OCI-LY1 (cell line): ENCODE data around the gene CRY1.

Source experiments
- H2AFZ ChIP-seq: fragments of 200-600 bp; sonication (generic), shearing (Covaris generic); 2 replicates; pipeline ENCODE4 v1.6.0; 2014; ENCODE audit warnings: antibody characterized with exemption, mild to moderate bottlenecking, low read length
- H3F3A ChIP-seq: fragments of 200-600 bp; sonication (generic), shearing (Covaris generic); 2 replicates; pipeline ENCODE4 v1.6.0; 2014; ENCODE audit warnings: mild to moderate bottlenecking, antibody characterized with exemption, low read length, moderate library complexity; ENCODE audit not compliant: insufficient read depth
- H3K27ac ChIP-seq: fragments of 200-600 bp; sonication (generic); 2 replicates; pipeline ENCODE4 v1.5.1; 2014; ENCODE audit warnings: low read length, mixed run types, mild to moderate bottlenecking, low read depth; ENCODE audit not compliant: poor library complexity, severe bottlenecking
- H3K27me3 ChIP-seq: fragments of 200-600 bp; sonication (generic); 2 replicates; pipeline ENCODE4 v1.6.0; 2014; ENCODE audit warnings: antibody characterized with exemption, mild to moderate bottlenecking, low read length, moderate library complexity; ENCODE audit not compliant: insufficient read depth
- H3K36me3 ChIP-seq: fragments of 200-600 bp; sonication (generic); 2 replicates; pipeline ENCODE4 v1.6.1; 2014; ENCODE audit warnings: mild to moderate bottlenecking, antibody characterized with exemption, low read length, moderate library complexity, mixed read lengths; ENCODE audit not compliant: insufficient read depth
- H3K4me1 ChIP-seq: fragments of 200-600 bp; sonication (generic); 2 replicates; pipeline ENCODE4 v1.5.1; 2014; ENCODE audit warnings: mild to moderate bottlenecking, low read length, moderate library complexity; ENCODE audit not compliant: insufficient read depth, severe bottlenecking
- H3K4me2 ChIP-seq: fragments of 200-600 bp; sonication (generic), shearing (Covaris generic); 2 replicates; pipeline ENCODE4 v1.6.1; 2014; ENCODE audit warnings: low read length
- H3K4me3 ChIP-seq: fragments of 200-600 bp; sonication (generic); 2 replicates; pipeline ENCODE4 v1.5.1; 2014; ENCODE audit warnings: low read length, low read depth, mild to moderate bottlenecking, mixed read lengths; ENCODE audit not compliant: poor library complexity, severe bottlenecking
- H3K79me2 ChIP-seq: fragments of 200-600 bp; shearing (Covaris generic); 2 replicates; pipeline ENCODE4 v1.6.1; 2016; ENCODE audit warnings: mixed run types, low read length, mixed read lengths; ENCODE audit not compliant: insufficient read depth
- H3K9ac ChIP-seq: fragments of 200-600 bp; sonication (generic), shearing (Covaris generic); 2 replicates; pipeline ENCODE4 v1.6.1; 2014; ENCODE audit warnings: mild to moderate bottlenecking, low read length, mixed read lengths
- H3K9me2 ChIP-seq: fragments of 200-600 bp; sonication (generic), shearing (Covaris generic); 2 replicates; pipeline ENCODE4 v1.6.1; 2014; ENCODE audit warnings: low read depth, mild to moderate bottlenecking, low read length, mixed read lengths
- H3K9me3 ChIP-seq: fragments of 200-600 bp; shearing (Covaris generic); 2 replicates; pipeline ENCODE4 v1.6.1; 2014; ENCODE audit warnings: low read length, mixed read lengths
- H4K20me1 ChIP-seq: fragments of 200-600 bp; sonication (generic), shearing (Covaris generic); 2 replicates; pipeline ENCODE4 v1.6.0; 2016; ENCODE audit warnings: mild to moderate bottlenecking, low read length; ENCODE audit not compliant: insufficient read depth
- EZH2 ChIP-seq: fragments of 200-600 bp; sonication (generic), shearing (Covaris generic); IDR thresholded peaks from 2 replicates; pipeline ENCODE4 v1.8.0; 2017; ENCODE audit warnings: borderline replicate concordance, mixed run types, mild to moderate bottlenecking, antibody characterized with exemption, low read length, moderate library complexity, mixed read lengths
- TF ChIP-seq, protein P1 (sequence below): fragments of 200-600 bp; sonication (generic), shearing (Covaris generic); IDR thresholded peaks from 2 replicates; pipeline ENCODE4 v1.5.1; 2017; ENCODE audit warnings: mild to moderate bottlenecking, antibody characterized with exemption, low read length, moderate library complexity, mixed read lengths

CRY1 gene

DNA sequence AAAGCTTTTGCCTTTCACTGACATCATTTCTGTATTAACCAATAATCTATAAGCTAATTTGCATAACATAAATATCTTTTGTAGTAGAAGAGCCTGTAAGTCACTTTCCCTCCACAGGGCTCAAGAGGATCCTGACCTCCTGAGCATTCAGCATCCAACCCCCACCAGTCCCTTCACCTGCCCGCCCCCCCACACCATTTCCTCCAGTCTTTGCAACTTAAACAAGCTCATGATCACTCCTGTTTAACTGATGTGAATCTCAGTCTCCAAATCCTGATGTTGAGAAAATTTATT, 12.0 kb upstream of the CRY1 start:
- no peaks in the 10 kb centered on the region for H3K27me3 ChIP-seq

GRCh38 chr12:107103516-107103915, 10.2 kb upstream of the CRY1 start:
- H3K27ac ChIP-seq = no peak overlapping the region
- TF ChIP-seq, protein P1, sequence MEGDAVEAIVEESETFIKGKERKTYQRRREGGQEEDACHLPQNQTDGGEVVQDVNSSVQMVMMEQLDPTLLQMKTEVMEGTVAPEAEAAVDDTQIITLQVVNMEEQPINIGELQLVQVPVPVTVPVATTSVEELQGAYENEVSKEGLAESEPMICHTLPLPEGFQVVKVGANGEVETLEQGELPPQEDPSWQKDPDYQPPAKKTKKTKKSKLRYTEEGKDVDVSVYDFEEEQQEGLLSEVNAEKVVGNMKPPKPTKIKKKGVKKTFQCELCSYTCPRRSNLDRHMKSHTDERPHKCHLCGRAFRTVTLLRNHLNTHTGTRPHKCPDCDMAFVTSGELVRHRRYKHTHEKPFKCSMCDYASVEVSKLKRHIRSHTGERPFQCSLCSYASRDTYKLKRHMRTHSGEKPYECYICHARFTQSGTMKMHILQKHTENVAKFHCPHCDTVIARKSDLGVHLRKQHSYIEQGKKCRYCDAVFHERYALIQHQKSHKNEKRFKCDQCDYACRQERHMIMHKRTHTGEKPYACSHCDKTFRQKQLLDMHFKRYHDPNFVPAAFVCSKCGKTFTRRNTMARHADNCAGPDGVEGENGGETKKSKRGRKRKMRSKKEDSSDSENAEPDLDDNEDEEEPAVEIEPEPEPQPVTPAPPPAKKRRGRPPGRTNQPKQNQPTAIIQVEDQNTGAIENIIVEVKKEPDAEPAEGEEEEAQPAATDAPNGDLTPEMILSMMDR = no peak
- TF ChIP-seq EZH2 = no peak
- H3K9me3 ChIP-seq = no peaks in the 10 kb centered on the region
- no peak overlapping the region for H3K9ac ChIP-seq
- no peak overlapping the region for H2AFZ ChIP-seq
- no peak overlapping the region for H3K4me3 ChIP-seq
- H4K20me1 ChIP-seq = no peaks in the 10 kb centered on the region
- H3K79me2 ChIP-seq = no peaks in the 10 kb centered on the region
- H3K4me1 ChIP-seq = no peaks in the 10 kb centered on the region
- no peak overlapping the region for H3K4me2 ChIP-seq
- H3K36me3 ChIP-seq = no peaks in the 10 kb centered on the region
- no peaks in the 10 kb centered on the region for H3F3A ChIP-seq
- no peaks in the 10 kb centered on the region for H3K9me2 ChIP-seq
- no peaks in the 10 kb centered on the region for H3K27me3 ChIP-seq

More for the DNA sequence above, 12.0 kb upstream of the CRY1 start:
- Histone ChIP-seq H3K4me1 (no peaks in the 10 kb centered on the region), H3F3A (no peaks in the 10 kb centered on the region), H3K4me3 (no peak overlapping the region), H3K9ac (no peak overlapping the region), H4K20me1 (no peaks in the 10 kb centered on the region), H2AFZ (no peak overlapping the region), H3K27ac (no peak overlapping the region), H3K79me2 (no peaks in the 10 kb centered on the region), H3K9me3 (no peaks in the 10 kb centered on the region), H3K4me2 (no peak overlapping the region), H3K9me2 (no peaks in the 10 kb centered on the region), H3K36me3 (no peaks in the 10 kb centered on the region)
- TF ChIP-seq, protein P1 = no peak
- no peak for TF ChIP-seq EZH2

GRCh38 chr12:107103097-107103496, 9.7 kb upstream of the CRY1 start:
- Histone ChIP-seq H3K79me2 (no peaks in the 10 kb centered on the region), H3K9me3 (no peaks in the 10 kb centered on the region), H3K4me2 (no peak overlapping the region), H2AFZ (no peak overlapping the region), H3K4me1 (no peaks in the 10 kb centered on the region), H3K4me3 (no peak overlapping the region), H3K9ac (no peak overlapping the region), H3K27me3 (no peaks in the 10 kb centered on the region), H3K9me2 (no peaks in the 10 kb centered on the region), H3F3A (no peaks in the 10 kb centered on the region), H3K27ac (no peak overlapping the region), H4K20me1 (no peaks in the 10 kb centered on the region), H3K36me3 (no peaks in the 10 kb centered on the region)
- TF ChIP-seq EZH2 = no peak
- TF ChIP-seq, protein P1 = no peak
